GM12878 (cell line): ENCODE data around the gene ZNF775.

Source experiments
- CREM ChIP-seq: IDR thresholded peaks from 2 replicates; pipeline ENCODE4 v1.6.1; 2014; ENCODE audit warnings: antibody characterized with exemption, low read depth
- CTCF ChIP-seq, 3 experiments: IDR thresholded peaks in 2 of 3; conservative IDR thresholded peaks in 1 of 3; 2 replicates each; pipeline ENCODE4 v1.5.1; 2011; ENCODE audit warnings: low read depth in 3 of 3, low read length in 3 of 3, mild to moderate bottlenecking in 3 of 3, control low read depth in 2 of 3, moderate library complexity in 2 of 3, inconsistent platforms in 1 of 3, mixed read lengths in 1 of 3; ENCODE audit not compliant: control insufficient read depth in 2 of 3, insufficient read depth in 1 of 3; ENCODE audit errors: extremely low read depth in 1 of 3
- EZH2 ChIP-seq: IDR thresholded peaks from 2 replicates; pipeline ENCODE4 v1.6.1; 2012; ENCODE audit warnings: low read depth, mild to moderate bottlenecking, control low read depth, inconsistent platforms, low read length, borderline replicate concordance; ENCODE audit not compliant: control insufficient read depth
- POLR2A ChIP-seq: IDR thresholded peaks from 2 replicates; pipeline ENCODE4 v1.6.1; 2011; ENCODE audit warnings: low read depth, mild to moderate bottlenecking, low read length
- POLR2AphosphoS5 ChIP-seq: IDR thresholded peaks from 2 replicates; pipeline ENCODE4 v1.6.1; 2011; ENCODE audit warnings: mild to moderate bottlenecking, low read length, inconsistent platforms
- SIN3A ChIP-seq: IDR thresholded peaks from 2 replicates; pipeline ENCODE4 v1.6.1; 2012; ENCODE audit warnings: low read depth, low read length, improper control_type of control experiment
- YY1 ChIP-seq: IDR thresholded peaks from 2 replicates; pipeline ENCODE4 v1.6.1; 2011; ENCODE audit warnings: low read depth, mild to moderate bottlenecking, low read length
- ZNF274 ChIP-seq: IDR thresholded peaks from one replicate; pipeline ENCODE4 v1.8.0; 2011; ENCODE audit not compliant: insufficient read length, insufficient read depth

- TF ChIP-seq CTCF (IDR thresholded peaks at IDR 0.05 in 2 of 3, conservative IDR thresholded peaks at IDR 0.05 in 1 of 3; ENCODE audit: control insufficient read depth in 2 of 3, extremely low read depth in 1 of 3, insufficient read depth in 1 of 3, low read depth in 3 of 3, low read length in 3 of 3) (no peak), CREM (no peak), SIN3A (no peak), EZH2 (no peak), YY1 (no peak), ZNF274 (no peak), POLR2A (no peak), POLR2AphosphoS5 (no peak)
These were observed 20.0 kb upstream of the ZNF775 start for GRCh38 chr7:150358988-150359621.
